ENCODE data around the gene THEM5. TPM values are rescaled to one million over a fixed set of nuclear protein-coding genes. Genes with fewer than 3 reads are reported as not detected.
"Not testable (repeated sequence)": the region's sequence is repeated elsewhere in the genome, so short reads cannot be mapped to it uniquely, and the experiment has no call there.

THEM5 gene
- total RNA-seq, 1 experiment from 2014 or later = not detected

DNA sequence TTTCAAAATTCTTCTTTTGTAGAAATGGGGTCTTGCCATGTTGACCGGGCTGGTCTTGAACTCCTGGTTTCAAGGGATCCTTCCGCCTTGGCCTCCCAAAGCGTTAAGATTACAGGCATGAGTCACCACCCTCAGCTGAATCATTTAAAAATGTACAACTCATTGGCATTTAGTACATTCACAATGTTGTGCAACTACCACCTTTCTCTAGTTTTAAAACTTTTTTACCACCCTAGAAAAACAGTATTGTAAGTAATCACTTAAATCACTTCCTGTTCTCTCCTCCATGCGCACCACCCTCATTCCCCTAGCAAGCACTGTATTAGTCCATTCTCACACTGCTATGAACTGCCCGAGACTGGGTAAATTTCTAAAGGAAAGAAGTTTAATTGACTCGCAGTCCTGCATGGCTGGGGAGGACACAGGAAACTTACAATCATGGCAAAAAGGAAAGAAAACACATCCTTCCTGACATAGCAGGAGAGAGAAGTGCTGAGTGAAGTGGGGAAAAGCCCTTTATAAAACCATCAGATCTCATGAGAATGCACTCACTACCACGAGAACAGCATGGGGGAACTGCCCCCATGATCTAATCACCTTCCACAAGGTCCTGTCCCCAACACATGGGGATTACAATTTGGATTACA, 14.4 kb upstream of the THEM5 start:
- peak; percentile 35 for DNase-seq (ENCODE audit: low spot score)

DNA sequence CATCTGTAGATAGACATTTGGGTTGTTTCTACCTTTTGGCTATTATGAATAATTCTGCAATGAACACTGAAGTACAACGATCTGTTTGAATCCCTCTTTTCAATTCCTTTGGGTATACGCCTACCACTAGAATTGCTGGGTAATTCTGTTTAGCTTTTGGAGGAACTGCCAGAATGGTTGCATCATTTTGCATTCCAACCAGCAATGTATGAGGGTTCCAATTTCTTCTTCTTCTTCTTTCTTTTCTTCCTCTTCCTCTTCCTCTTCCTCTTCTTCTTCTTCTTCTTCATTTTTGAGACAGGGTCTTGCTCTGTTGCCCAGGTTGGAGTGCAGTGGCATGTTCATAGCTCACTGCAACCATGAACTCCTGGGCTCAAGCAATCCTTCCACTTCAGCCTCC, 13.8 kb upstream of the THEM5 start:
- no peak for DNase-seq (ENCODE audit: low spot score)

DNA sequence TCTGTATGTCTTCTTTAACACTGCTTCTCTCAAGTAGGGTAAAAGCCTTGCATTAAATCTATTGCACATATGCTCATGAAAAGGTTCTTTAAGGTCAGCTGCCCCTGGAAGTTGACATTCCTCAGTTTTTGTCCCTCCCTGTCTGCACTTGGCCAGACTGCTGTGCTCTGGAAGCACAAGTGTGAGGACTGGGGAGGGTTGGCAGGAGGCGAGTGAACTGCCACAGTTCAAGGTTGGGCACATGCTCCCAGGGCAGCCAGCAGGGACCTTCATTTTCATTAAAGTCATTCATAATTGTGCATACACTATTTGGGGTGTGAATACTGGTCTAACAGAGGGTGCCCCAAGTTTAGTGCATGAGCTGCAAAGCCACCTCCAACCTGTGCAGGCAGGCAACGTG, 10.9 kb upstream of the THEM5 start:
- DNase-seq (ENCODE audit: low spot score) = no peak

DNA sequence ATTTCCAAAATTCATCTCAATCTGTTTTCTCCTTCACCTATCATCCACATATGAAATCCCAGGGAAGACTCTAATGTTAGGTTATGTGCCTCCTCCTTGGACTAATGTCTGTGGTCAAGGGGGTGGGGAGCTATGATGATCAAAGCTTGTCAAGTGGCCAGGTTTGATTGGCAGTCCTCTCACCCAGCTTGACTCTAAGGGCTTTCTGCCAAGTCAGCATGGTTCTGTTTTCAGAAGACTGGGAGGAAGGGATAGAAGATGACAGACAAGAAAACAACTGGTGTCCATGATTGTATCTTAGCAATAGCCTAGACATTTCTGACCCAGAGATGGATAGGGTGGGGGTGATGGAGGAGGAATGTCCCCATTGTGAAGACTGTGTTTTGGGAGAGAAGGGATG, 9.1 kb upstream of the THEM5 start:
- no peak for DNase-seq (ENCODE audit: low spot score)

DNA sequence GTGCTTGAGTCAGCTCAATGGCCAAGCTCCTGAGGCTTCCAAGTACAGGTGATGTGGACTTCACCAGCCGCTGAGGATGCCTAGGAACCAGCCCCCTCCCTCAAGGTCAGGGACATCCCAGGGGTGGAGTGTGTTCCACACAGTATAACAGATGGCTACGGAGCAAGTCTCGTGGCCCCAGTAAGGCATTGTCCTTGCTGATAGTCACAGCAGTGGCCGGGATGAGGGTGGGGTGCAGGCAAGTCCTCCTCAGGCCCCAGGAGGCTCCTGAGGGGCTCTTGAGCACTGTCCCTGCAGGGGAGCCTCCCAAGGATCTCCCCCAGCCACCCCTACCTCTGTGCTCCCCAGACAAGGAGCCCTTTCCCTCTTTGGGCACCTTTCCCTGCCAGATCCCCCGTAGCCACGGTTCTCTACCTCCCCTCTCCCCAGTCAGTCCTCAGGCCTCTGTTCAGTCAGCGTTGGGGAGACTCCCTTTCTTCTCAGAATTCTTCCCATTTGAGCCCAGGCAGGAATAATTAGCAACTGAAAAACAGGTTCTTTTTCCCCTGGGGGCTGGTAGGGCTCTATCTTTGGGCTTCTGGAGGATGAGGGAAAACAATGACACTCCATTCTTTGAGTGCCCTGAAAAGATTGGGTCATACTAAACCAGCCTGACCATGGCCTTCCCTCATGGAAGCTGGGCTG, 7.1 kb upstream of the THEM5 start:
- no peak for DNase-seq (ENCODE audit: low spot score)

DNA sequence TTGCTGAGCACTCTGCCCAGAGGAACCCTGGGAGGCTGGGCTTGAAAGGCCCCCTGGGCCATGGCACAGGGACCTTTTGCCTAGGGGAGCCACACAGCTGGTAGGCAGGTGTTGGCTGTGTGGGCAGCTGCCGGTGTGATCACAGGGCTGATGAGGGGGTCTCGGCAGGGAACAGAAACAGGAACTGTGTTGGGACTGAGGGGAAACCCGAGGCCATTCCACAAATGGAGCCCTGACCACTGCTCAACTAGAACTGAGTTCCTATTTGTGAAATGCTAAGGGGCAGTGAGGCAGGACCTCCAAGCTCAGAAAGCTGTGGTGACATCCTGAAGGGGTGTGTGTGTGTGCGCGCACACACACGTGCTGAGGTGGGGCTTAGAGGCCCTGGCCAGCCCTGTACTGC, 6.4 kb upstream of the THEM5 start:
- no peak for DNase-seq (ENCODE audit: low spot score)

DNA sequence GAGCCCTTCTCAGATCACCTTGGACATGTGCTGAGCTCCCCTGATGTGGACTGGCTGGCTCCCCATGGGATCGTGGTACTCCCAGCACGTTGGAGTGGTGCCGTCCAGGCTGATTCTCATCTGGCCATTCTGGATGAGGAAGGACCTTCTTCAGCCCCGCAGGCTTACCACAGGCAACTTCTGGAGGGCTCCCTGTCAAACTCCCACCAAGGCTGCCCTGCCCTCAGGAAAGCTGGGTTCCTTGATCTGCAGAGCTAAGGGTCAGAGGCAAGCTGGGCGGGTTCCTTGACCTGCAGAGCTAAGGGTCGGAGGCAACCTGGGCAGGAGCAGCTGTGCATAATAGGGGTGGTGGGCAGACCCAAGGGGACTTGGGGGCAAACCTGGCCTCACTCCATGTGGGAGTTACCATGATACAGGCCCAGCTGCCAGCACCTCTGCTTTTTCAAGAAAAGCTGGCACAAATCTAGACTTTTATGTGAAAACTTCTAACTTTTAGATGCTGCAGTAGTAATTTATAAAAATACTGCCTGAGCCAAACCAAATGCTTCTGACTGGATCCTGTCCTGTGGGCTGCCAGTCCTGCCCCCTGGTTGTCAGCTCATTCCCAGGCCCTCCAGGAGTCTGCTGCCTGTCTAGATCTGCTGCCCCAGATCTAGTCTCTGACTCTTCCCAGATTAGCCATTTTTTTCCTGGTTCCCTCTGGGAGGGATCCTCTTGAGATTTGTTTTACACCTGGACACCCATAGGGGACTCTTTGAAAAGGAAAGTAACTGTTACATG, 5.6 kb upstream of the THEM5 start:
- no peak for DNase-seq (ENCODE audit: low spot score)

DNA sequence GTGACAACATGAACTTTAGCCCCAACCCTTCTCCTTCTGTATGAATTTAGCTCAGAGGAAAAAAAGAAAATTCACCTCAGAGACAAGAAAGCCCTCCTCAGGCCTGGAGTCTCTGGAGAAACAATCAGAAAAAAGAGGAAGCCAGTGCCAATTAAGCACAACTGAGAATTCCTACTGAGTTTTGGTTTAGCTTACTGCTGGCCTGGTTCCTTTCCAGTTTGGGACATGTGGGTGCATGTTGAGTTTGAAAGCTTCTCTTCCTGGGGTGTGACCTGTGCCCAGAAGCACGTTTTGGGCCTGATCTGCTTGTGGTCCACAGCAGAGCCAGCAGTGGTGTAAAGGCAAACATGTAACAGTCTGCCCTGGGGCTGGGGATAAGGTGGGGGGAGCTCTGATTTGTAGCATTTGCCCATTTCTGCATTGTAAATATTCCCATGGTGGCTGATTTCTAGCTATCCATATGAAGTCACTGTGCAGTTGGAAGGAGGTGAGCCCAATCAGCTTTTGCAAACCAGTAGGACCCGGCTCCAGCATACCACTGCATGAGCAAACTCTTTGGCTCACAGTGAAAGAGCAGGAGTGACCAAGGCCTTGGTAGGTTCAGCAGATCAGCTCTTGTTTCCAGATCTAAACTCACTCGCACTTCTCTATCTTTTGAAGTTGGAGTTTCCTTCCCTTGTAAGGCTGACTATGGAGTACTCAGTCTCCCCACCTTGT, 4.7 kb upstream of the THEM5 start:
- no peak for DNase-seq (ENCODE audit: low spot score)

DNA sequence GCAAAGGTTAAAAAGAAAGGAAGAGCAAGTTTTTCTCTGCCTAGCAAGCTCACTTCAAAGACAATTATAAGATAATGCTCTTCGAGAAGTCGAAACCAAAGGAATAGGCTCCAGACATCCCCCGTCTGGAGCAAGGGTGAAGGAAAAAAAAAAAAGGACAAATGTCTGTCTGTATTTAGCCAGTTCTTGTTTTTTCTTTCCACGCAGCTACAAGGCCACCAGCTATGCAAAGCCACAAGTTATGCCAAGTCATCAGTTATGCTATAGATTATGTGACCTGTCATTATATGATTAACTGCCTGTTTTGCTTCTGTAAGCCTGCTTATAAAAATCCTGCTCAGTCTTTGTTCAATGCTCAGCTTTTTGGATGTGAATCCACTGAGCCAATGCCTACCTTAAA, 2.4 kb upstream of the THEM5 start:
- no peak for DNase-seq (ENCODE audit: low spot score)

DNA sequence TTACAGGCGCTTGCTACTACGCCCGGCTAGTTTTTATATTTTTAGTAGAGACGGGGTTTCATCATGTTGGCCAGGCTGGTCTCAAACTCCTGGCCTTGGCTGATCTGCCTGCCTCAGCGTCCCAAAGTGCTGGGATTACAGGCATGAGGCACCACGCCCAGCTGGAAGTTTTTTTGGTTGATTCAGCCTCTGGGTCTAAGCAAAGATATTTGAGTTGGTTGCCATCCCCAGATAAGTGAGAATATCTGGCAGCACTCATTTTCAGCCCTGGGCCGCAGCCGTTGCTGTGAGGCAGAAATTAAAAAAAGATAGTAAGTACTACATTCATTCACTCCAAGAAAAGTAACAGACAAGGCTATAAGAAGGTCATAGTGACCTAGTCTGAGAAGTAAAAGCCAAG, 2.0 kb upstream of the THEM5 start:
- DNase-seq (ENCODE audit: low spot score) = not testable (repeated sequence)

DNA sequence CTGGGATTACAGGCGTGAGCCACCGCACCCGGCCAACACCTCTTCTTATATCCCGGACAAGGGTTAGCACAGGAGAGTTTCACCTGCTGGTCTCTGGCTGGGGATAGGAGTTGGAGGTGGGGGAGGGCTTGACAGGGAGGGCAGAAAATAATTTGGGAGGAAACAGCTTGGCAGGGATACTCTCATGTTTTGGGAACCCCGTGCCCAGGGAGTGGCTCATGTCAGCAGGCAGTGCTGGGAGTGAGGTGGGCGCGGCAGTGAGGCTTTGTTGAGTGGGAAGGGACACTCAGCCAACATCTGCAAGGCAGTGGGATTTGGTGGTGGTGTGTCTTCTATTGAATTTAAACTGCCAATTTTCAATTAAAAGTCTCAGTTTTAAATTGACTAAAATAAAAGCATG, 1.1 kb upstream of the THEM5 start:
- no peak for DNase-seq (ENCODE audit: low spot score)

DNA sequence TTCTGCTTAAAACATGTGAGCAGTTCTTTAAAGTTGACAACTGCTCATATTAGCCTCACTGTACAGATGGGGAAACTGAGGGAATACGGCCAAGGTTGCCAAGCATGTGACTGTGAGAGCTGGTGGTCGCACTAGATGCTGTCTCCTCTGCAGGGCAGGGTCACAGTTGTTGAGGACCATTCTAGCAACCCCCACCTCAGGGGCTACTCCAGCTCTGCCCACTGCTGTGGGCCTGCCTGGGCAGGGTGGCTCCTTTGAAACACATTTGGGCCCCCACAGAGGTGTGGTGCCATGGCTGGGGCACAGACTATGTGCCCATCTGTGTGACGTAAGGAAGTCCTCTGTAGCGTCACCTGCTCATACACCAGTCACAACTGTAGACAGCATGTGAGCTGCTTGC, 779 bp downstream of the THEM5 start:
- DNase-seq (ENCODE audit: low spot score) = no peak

DNA sequence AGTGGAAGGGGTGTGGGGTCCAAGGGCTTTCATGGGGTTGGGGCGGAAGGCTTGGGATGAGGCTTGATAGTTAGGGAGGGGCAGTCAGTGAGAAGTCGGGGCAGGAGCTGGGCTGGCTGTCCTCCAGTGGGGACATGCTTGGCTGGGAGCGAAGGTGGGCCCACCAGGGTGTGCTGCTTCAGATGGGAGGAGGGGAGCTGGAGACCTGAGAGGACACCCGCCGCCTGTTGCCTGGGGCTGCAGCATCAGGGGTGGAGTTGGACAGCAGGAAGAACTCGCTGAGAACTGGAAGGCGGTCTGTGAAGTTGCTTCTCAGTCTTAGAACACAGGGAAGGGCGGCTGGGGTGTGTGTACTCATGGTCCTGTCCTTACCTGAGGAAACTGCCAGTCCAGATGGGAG, 1.6 kb downstream of the THEM5 start:
- DNase-seq (ENCODE audit: low spot score) = no peak

DNA sequence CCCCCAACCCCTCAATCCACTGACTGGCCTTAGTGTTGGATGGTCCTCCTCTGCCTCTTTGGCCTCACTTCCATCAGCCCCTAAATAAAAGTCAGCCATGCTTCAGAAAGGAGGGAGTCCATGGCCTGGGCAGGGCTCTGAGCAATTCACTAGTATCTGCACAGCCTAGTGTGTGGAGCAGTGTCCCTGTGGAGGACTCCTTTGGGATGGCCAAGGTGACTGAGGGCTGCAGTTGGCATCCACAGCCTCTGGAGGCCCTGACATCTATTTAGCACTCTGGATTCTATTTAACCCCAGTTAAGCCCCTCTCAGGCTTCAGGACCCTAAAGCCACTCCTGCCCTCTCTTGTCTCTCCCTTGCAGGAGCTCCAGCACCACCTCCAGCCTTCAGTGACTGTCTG, 3.6 kb downstream of the THEM5 start:
- DNase-seq (ENCODE audit: low spot score) = no peak

DNA sequence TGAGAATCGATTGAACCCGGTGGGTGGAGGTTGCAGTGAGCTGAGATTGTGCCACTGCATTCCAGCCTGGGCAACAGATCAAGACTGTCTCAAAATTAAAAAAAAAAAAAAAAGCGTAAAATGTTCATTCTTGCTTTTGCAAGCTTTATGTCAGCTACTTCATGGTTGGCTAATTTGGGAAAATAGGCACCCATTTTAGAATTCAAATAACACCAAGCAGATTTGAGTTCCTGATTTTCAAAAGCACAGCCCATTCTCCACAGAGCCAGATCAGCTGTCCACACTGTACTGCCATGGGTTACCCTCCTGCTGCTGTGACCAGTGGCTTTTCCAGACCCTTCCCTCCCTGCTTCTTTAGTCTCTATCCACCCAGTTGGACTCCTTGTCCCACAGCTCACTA, 4.4 kb downstream of the THEM5 start:
- DNase-seq (ENCODE audit: low spot score) = no peak

DNA sequence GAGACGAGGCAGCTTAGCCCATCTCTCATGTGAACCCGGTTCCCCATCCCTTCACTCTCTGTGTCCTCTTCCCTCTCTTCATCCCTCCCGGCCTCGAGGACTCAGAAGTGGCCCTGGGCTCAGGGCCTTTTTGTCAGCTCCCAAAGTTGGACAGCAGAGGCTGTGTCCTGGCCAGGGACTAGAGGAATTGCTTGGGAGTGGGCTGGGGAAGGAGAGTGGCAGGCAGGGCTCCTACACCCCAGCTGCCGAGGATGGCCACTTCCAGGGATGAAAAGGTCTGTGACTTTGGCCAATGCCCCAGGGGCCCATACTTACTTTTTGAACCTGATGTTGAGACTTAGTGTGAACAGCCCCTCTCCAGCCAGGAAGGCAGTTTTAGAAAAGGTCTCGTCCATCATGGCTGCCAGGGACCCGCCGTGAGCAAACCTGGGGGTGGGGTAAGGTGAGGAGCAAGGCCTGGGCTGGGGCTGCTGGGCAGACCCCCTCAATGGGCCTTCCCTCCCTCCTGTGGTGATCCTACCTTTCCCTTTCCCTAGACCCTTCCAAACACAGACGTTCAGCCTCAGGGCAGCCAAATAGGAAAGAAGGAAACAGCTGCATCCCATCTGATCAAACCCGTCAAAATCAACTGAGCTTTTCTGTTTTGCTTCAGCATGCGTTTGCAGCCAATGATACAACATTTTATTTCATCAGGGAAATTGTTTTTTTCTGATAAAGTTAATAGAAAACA, 5.5 kb downstream of the THEM5 start:
- DNase-seq (ENCODE audit: low spot score) = no peak

DNA sequence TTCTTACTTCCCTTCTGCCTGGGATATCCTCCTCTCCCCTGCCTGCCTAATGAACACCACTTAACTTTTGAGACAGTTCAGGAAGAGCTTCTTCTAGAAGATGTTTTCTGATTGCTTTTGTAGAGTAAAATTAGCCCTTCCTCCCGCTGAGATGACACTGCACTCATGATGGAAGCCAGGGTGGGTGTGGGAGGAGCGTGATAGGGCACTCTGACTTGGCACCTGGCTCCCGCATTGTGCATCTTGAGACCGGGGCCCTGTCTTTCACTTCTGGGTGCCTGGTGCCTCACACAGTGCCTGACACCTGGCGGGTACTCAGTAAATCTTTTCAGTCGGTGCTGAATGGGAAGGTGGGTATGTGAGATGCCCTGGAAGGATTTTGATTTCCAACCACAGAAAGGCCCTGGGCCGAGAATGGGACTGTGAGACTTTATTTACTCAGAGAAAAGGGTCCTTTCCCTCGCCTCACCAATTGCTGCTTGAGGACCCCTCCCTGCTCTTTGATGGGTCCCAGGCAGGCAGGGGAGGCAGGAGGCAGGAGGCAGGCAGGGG, 6.8 kb downstream of the THEM5 start:
- no peak for DNase-seq (ENCODE audit: low spot score)

DNA sequence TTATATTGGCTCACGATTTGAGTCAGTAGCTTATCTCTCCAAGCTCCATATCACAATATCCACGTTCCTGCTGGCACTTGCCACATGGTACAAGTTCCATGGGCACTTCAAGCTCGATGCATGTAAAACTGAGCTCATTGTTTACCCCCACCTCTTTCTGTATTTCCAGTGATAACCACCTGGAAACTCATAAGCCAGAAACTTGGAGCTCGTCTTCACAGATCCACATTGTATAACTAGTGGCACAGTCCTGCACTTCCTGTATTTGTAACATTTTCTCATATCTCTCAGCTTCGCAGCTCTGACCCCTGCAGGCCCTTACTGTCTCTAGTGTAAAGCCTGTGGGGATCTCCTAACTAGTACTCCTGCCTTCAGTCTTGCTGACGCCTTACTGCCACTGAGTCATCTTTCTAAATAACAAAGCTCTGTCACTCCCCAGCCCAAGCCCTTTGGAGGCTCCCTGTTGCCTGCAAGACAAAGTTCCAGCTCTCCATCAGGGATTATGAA, 7.4 kb downstream of the THEM5 start:
- DNase-seq (ENCODE audit: low spot score) = peak; percentile 38

DNA sequence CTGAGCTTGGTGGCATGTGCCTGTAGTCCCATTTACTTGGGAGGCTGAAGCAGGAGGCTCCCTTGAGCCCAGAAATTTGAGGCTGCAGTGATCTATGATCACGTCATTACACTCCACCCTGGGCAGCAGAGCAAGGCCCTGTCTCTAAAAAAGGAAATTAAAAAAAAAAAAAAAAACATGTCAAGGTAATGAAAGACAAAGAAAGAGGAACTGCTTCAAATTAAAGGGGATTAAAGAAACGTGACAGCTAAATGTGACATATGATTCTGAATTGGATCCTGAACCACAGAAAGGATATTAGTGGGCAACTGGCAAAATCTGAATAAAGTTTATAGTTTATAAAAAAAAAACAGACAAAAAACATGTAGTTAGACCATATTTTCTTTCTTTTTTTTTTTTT, 10.1 kb downstream of the THEM5 start:
- no peak for DNase-seq (ENCODE audit: low spot score)

DNA sequence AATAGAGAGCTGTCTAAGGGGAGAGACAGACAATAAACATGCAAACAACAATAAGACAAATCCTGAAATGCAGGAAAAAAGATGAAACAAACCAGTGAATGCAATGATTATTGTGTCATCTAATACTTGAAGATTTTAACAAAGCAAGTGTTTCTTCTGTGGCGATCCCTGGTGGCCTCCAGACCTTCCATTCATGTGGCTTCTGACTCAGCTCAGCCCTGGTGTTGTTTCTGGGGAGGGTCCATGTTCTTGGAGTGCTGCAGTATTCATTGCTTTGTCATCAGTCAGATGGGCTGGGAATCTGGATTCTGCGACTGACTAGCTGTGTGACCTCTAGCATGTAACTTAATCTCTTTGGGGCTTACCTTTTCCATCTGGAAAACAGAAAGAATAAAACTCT, 12.4 kb downstream of the THEM5 start:
- DNase-seq (ENCODE audit: low spot score) = no peak

DNA sequence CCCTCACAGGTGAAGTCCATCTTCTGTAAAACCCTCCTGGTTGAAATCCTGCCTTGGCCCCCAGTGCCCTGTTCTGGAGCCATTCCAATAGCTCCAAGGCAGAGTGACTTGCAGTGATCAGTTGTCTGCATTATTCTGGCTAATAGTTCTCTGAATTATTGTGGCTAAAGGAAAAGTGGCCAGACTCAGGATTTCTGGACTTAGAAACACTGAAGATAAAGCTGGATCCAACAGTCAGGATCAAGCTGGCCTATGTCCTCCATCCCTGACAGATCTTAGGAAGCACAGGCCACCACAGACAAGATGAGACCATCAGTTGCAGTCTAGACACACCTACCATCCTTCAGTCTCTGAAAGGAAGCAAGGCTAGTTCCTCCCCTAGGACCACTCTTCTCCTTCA, 13.1 kb downstream of the THEM5 start:
- no peak for DNase-seq (ENCODE audit: low spot score)
